C4-2B (cell line): Measurements from ENCODE around the gene CCNI2.

Experiments used
- ZFX ChIP-seq: fragments of 450-650 bp; IDR thresholded peaks from 2 replicates; pipeline ENCODE4 v1.6.1; 2017
- TF ChIP-seq, protein P1 (sequence below): fragments of 450-650 bp; conservative IDR thresholded peaks from 2 replicates; pipeline ENCODE4 v1.5.1; 2017; ENCODE audit warnings: mild to moderate bottlenecking

- TF ChIP-seq, protein P1, sequence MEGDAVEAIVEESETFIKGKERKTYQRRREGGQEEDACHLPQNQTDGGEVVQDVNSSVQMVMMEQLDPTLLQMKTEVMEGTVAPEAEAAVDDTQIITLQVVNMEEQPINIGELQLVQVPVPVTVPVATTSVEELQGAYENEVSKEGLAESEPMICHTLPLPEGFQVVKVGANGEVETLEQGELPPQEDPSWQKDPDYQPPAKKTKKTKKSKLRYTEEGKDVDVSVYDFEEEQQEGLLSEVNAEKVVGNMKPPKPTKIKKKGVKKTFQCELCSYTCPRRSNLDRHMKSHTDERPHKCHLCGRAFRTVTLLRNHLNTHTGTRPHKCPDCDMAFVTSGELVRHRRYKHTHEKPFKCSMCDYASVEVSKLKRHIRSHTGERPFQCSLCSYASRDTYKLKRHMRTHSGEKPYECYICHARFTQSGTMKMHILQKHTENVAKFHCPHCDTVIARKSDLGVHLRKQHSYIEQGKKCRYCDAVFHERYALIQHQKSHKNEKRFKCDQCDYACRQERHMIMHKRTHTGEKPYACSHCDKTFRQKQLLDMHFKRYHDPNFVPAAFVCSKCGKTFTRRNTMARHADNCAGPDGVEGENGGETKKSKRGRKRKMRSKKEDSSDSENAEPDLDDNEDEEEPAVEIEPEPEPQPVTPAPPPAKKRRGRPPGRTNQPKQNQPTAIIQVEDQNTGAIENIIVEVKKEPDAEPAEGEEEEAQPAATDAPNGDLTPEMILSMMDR: no peak
- no peak for TF ChIP-seq ZFX
Observed at GRCh38 chr5:132742158-132742557, 5.1 kb upstream of the CCNI2 start.
